H1 (cell line): ENCODE results near the gene CBFA2T2. TPM values are rescaled to one million over a fixed set of nuclear protein-coding genes. Genes with fewer than 3 reads are reported as not detected.

Experiments used
- CTCF ChIA-PET: fragments of 300-600 bp; sonication (Branson Sonifier 250); formaldehyde crosslinking; loops from one replicate; lab custom pipeline; 2021; ENCODE audit not compliant: partially characterized antibody; lab: Charles Lee
- POLR2A ChIA-PET: fragments of 300-600 bp; sonication (Branson Sonifier 250); formaldehyde crosslinking; loops from one replicate; lab custom pipeline; 2021; ENCODE audit warnings: inconsistent platforms; ENCODE audit not compliant: partially characterized antibody; lab: Charles Lee
- DNase-seq, 2 experiments: peaks; one replicate each; pipeline versions ENCODE4 v3.0.0 to v3.0.0-alpha.2; 2010 to 2022; ENCODE audit warnings: low spot score in 2 of 2, low read depth in 1 of 2, mixed read lengths in 1 of 2
- FAIRE-seq: peaks from 2 replicates; lab custom pipeline; 2011; peaks lifted over from hg19 to GRCh38; lab: Jason Lieb, UNC
- H2AFZ ChIP-seq: 2 replicates; pipeline ENCODE4 v1.8.1; 2012; ENCODE audit warnings: low read length, inconsistent platforms
- H2AK5ac ChIP-seq: 2 replicates; pipeline ENCODE4 v1.6.1; 2013; ENCODE audit warnings: low read depth, low read length
- H2BK120ac ChIP-seq: replicated peaks from 2 replicates; pipeline ENCODE3; 2013; ENCODE audit warnings: low read depth, low read length, inconsistent platforms
- H2BK12ac ChIP-seq: 2 replicates; pipeline ENCODE4 v1.6.1; 2013; ENCODE audit warnings: low read depth, low read length
- H2BK15ac ChIP-seq: 2 replicates; pipeline ENCODE4 v1.6.1; 2013; ENCODE audit warnings: low read length
- H2BK20ac ChIP-seq: 2 replicates; pipeline ENCODE4 v1.6.1; 2013; ENCODE audit warnings: low read length
- H2BK5ac ChIP-seq: 2 replicates; pipeline ENCODE4 v1.6.1; 2013; ENCODE audit warnings: low read depth, low read length
- H3K14ac ChIP-seq: 2 replicates; pipeline ENCODE4 v1.6.1; 2013; ENCODE audit warnings: inconsistent platforms; ENCODE audit not compliant: insufficient read length
- H3K18ac ChIP-seq: 2 replicates; pipeline ENCODE4 v1.6.1; 2013; ENCODE audit warnings: low read length; ENCODE audit errors: extremely low read depth
- H3K23ac ChIP-seq: 2 replicates; pipeline ENCODE4 v1.6.1; 2013; ENCODE audit warnings: inconsistent platforms; ENCODE audit not compliant: insufficient read length
- H3K23me2 ChIP-seq: 2 replicates; pipeline ENCODE4 v1.6.1; 2013; ENCODE audit warnings: low read depth, low read length
- H3K27ac ChIP-seq: 2 replicates; pipeline ENCODE4 v1.6.1; 2011; ENCODE audit warnings: low read depth, low read length, inconsistent platforms
- H3K27me3 ChIP-seq, 4 experiments: replicated peaks in 1 of 4; 1 replicate in 1 of 4; 2 replicates in 3 of 4; pipeline versions ENCODE4 v1.6.1 to v1.8.1; 2011 to 2013; ENCODE audit warnings: low read length in 3 of 4, mild to moderate bottlenecking in 3 of 4, inconsistent platforms in 2 of 4, mixed read lengths in 2 of 4, moderate library complexity in 1 of 4; ENCODE audit not compliant: control insufficient read depth in 3 of 4, insufficient read depth in 3 of 4; ENCODE audit errors: extremely low read depth in 1 of 4
- H3K36me3 ChIP-seq, 4 experiments: 2 replicates each; pipeline versions ENCODE4 v1.6.1 to v1.8.1; 2011 to 2013; ENCODE audit warnings: mild to moderate bottlenecking in 4 of 4, low read length in 3 of 4, moderate library complexity in 2 of 4, control low read depth in 1 of 4, inconsistent platforms in 1 of 4; ENCODE audit not compliant: insufficient read depth in 4 of 4, control insufficient read depth in 2 of 4
- H3K4ac ChIP-seq: replicated peaks from 2 replicates; pipeline ENCODE3; 2013; ENCODE audit warnings: low read length, low read depth, mixed read lengths, inconsistent platforms; ENCODE audit not compliant: insufficient read length
- H3K4me1 ChIP-seq, 4 experiments: replicated peaks in 1 of 4; 1 replicate in 1 of 4; 2 replicates in 3 of 4; pipeline versions ENCODE4 v1.6.1 to v1.8.1; 2011 to 2013; ENCODE audit warnings: low read length in 3 of 4, inconsistent platforms in 2 of 4, mixed read lengths in 1 of 4; ENCODE audit not compliant: insufficient read depth in 4 of 4, control insufficient read depth in 3 of 4
- H3K4me2 ChIP-seq, 2 experiments: 2 replicates each; pipeline versions ENCODE4 v1.6.1 to v1.8.1; 2011 to 2013; ENCODE audit warnings: low read depth in 2 of 2, low read length in 2 of 2, control low read depth in 1 of 2, inconsistent platforms in 1 of 2, mild to moderate bottlenecking in 1 of 2; ENCODE audit not compliant: insufficient read depth in 1 of 2
- H3K4me3 ChIP-seq, 4 experiments: fragments of 200-600, 300-600 bp in 1 of 4; sonication (generic), shearing (Covaris generic), sonication (Bioruptor Twin) in 1 of 4; 2 replicates each; pipeline versions ENCODE4 v1.5.1 to v1.8.1; 2011 to 2016; ENCODE audit warnings: low read length in 4 of 4, low read depth in 3 of 4, control low read depth in 2 of 4, inconsistent platforms in 2 of 4, mild to moderate bottlenecking in 2 of 4, mixed read lengths in 1 of 4, moderate library complexity in 1 of 4; ENCODE audit not compliant: insufficient read depth in 2 of 4; ENCODE audit errors: extremely low read depth in 1 of 4
- H3K56ac ChIP-seq: replicated peaks from 2 replicates; pipeline ENCODE3; 2013; ENCODE audit warnings: low read depth, mild to moderate bottlenecking, mixed read lengths, low read length, inconsistent platforms; ENCODE audit not compliant: insufficient read length
- H3K79me1 ChIP-seq: 2 replicates; pipeline ENCODE4 v1.6.1; 2013; ENCODE audit warnings: low read depth, low read length, control low read depth
- H3K79me2 ChIP-seq, 2 experiments: 2 replicates each; pipeline versions ENCODE4 v1.6.1 to v1.8.1; 2012 to 2013; ENCODE audit warnings: low read length in 2 of 2, mild to moderate bottlenecking in 2 of 2, inconsistent platforms in 1 of 2; ENCODE audit not compliant: insufficient read depth in 2 of 2, control insufficient read depth in 1 of 2
- H3K9ac ChIP-seq, 4 experiments: replicated peaks in 1 of 4; 1 replicate in 1 of 4; 2 replicates in 3 of 4; pipeline versions ENCODE4 v1.6.1 to v1.8.1; 2011 to 2013; ENCODE audit warnings: low read depth in 3 of 4, low read length in 3 of 4, control low read depth in 2 of 4, mild to moderate bottlenecking in 2 of 4, moderate library complexity in 2 of 4, inconsistent platforms in 1 of 4; ENCODE audit errors: extremely low read depth in 1 of 4
- H3K9me3 ChIP-seq, 2 experiments: 2 replicates each; pipeline versions ENCODE4 v1.6.1 to v1.8.1; 2012 to 2013; ENCODE audit warnings: mild to moderate bottlenecking in 2 of 2, moderate library complexity in 2 of 2, control low read depth in 1 of 2, inconsistent platforms in 1 of 2, low read depth in 1 of 2, low read length in 1 of 2, mixed read lengths in 1 of 2; ENCODE audit not compliant: insufficient read depth in 2 of 2
- H4K20me1 ChIP-seq, 2 experiments: replicated peaks in 1 of 2; 2 replicates each; pipeline versions ENCODE3 to v1.8.1; 2011 to 2013; ENCODE audit warnings: inconsistent platforms in 2 of 2, low read length in 2 of 2, mild to moderate bottlenecking in 1 of 2; ENCODE audit not compliant: insufficient read depth in 2 of 2, control insufficient read depth in 1 of 2
- H4K5ac ChIP-seq: 2 replicates; pipeline ENCODE4 v1.6.1; 2013; ENCODE audit warnings: low read length, low read depth, mixed read lengths, inconsistent platforms; ENCODE audit not compliant: insufficient read length
- H4K8ac ChIP-seq: 2 replicates; pipeline ENCODE4 v1.8.0; 2013; ENCODE audit warnings: mild to moderate bottlenecking, moderate library complexity, low read length, inconsistent platforms; ENCODE audit not compliant: insufficient read depth; ENCODE audit errors: extremely low read depth
- H4K91ac ChIP-seq: replicated peaks from 2 replicates; pipeline ENCODE3; 2013; ENCODE audit warnings: low read length, mixed read lengths, inconsistent platforms; ENCODE audit not compliant: insufficient read length
- CEBPB ChIP-seq: IDR thresholded peaks from 2 replicates; pipeline ENCODE4 v1.6.1; 2012; ENCODE audit warnings: low read depth, low read length
- GABPA ChIP-seq: IDR thresholded peaks from 2 replicates; pipeline ENCODE4 v1.6.1; 2011; ENCODE audit warnings: mild to moderate bottlenecking, low read length, moderate library complexity, borderline replicate concordance; ENCODE audit not compliant: insufficient read depth
- NRF1 ChIP-seq: IDR thresholded peaks from 2 replicates; pipeline ENCODE4 v1.6.1; 2011; ENCODE audit warnings: mild to moderate bottlenecking, low read depth, low read length, improper control_type of control experiment
- SP1 ChIP-seq: IDR thresholded peaks from 2 replicates; pipeline ENCODE4 v1.6.1; 2011; ENCODE audit warnings: low read depth, low read length
- SP4 ChIP-seq: IDR thresholded peaks from 2 replicates; pipeline ENCODE4 v1.6.1; 2012; ENCODE audit warnings: low read length, inconsistent platforms
- USF2 ChIP-seq: IDR thresholded peaks from 2 replicates; pipeline ENCODE4 v1.6.1; 2011; ENCODE audit warnings: low read length, improper control_type of control experiment
- YY1 ChIP-seq: IDR thresholded peaks from 2 replicates; pipeline ENCODE4 v1.6.1; 2011; ENCODE audit warnings: low read depth, mild to moderate bottlenecking, low read length
- WGBS, 2 experiments: shearing (Covaris generic) in 1 of 2; methylation state at CpG; one replicate each; pipeline versions ENCODE4 v1.1.6 to v1.1.7; 2013 to 2015; ENCODE audit warnings: low lambda C conversion rate in 2 of 2, mixed read lengths in 2 of 2, inconsistent platforms in 1 of 2, low coverage in 1 of 2, missing lambda C conversion rate in 1 of 2; ENCODE audit not compliant: insufficient replicate concordance in 2 of 2, insufficient coverage in 1 of 2, insufficient read length in 1 of 2; ENCODE audit errors: extremely low coverage in 1 of 2, missing lambda C conversion rate in 1 of 2; 5-methylcytosine and 5-hydroxymethylcytosine counted together
- polyA plus RNA-seq, 7 experiments: library from polyadenylated mRNA; depleted of rRNA in 3 of 7; stranded (reverse) in 5 of 7; unstranded in 2 of 7; fragments of >200 nt in 5 of 7; fragments of 200-250 nt in 2 of 7; gene quantifications; 1 replicate in 5 of 7; 2 replicates in 1 of 7; 4 replicates in 1 of 7; pipeline versions ENCODE4 v1.2.1 to v1.2.3, GENCODE V29; 2011 to 2013; ENCODE audit warnings: missing spikeins in 2 of 7, mixed read lengths in 2 of 7
- total RNA-seq: library from RNA; stranded (reverse); fragmentation: NEBNext Ultra II Directional; extraction: Animal tissue kit (Norgen Biotek cat#: 25700); gene quantifications from 2 replicates; pipeline ENCODE4 v1.2.1, GENCODE V29; 2021

The CBFA2T2 gene
- total and polyA plus RNA-seq, 2 of the 8 experiments (the other 6 are each of a cell fraction or from before 2014, with no cell fraction given) = 11.6 to 12.9 TPM

DNA sequence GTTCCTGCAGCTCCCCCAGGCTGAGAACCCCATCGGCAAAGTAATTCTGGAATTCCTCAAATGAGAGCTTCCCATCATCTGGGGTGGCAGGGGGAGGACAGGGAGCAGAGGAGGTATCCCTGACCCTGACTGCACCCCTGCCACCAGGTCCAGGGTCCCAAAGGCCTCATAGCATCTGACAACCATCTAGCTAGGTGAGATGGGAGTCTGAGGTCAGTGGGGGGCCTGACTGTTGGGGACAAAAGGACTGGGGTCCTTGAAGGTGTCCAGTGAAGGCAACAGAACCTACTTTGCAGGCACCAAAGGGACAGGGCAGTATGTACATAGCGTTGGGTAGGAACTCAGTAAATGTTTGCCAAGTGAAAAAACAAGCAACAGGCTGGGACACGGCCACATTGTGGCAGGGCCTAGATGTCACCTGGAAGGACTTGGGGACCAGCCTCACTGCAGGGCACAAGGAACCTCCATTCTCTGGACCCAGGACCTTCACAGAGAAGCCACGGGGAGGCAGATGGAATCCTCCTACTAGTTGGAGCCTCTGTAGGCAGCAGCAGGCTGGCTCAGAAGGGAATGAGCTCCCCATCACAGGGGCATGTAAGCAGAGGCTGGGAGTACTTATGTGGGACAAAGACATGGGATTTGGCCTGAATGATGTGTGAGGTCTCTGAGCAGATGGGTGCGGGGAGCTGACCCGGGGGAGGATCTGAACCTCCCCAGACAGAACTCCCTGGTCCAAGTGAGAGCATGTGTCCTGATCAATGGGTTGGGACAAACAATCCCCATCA is 181.0 kb downstream of the CBFA2T2 start:
- Histone ChIP-seq H3K27me3 (peaks cover 0 to 7% (median 3%) of the 10 kb centered on the region in 4 experiments; a peak in 3 of 7 replicates), H3K4ac (no peak overlapping the region), H2AK5ac (no peak overlapping the region), H2AFZ (no peak overlapping the region), H3K79me2 (no peaks in the 10 kb centered on the region), H3K14ac (no peak overlapping the region), H4K5ac (no peak overlapping the region), H3K4me1 (peaks cover 0 to 32% (median 15%) of the 10 kb centered on the region in 4 experiments; a peak in 5 of 7 replicates), H3K36me3 (peaks cover 2 to 10% (median 6%) of the 10 kb centered on the region in 4 experiments; a peak in 5 of 8 replicates), H3K56ac (no peak overlapping the region), H3K23ac (no peak overlapping the region), H2BK15ac (no peak overlapping the region), H3K4me2 (no peak overlapping the region), H3K23me2 (peaks cover 28% of the 10 kb centered on the region), H2BK5ac (no peak overlapping the region), H4K91ac (no peak overlapping the region), H3K9ac (no peak overlapping the region), H3K27ac (no peak overlapping the region), H3K9me3 (peaks cover 0 to 5% of the 10 kb centered on the region in 2 experiments; a peak in 1 of 4 replicates), H4K20me1 (peaks cover 0 to 21% of the 10 kb centered on the region in 2 experiments), H2BK12ac (no peak overlapping the region), H3K79me1 (no peaks in the 10 kb centered on the region; the same call in 1 of the 2 replicates), H3K18ac (no peak overlapping the region), H3K4me3 (no peak overlapping the region), H2BK120ac (no peak overlapping the region), H2BK20ac (no peak overlapping the region), H4K8ac (no peak overlapping the region; the same call in 1 of the 2 replicates)
- ChIA-PET POLR2A (interaction anchor here (0.5 to 17.9 kb wide), 4 partner anchors 8 to 37 kb away, joined by 3 to 245 read pairs (median 4); partner anchors contain the start of genes C20orf144 and NECAB3), CTCF (interaction anchor here (0.7 to 1.6 kb wide), 5 partner anchors 8 to 270 kb away, joined by 3 to 5 read pairs (median 3); partner anchors contain the start of gene CDK5RAP1)
- 89% methylated on average over 6 of the region's 6 CpGs; no CpG with 5 or more reads in 1 of the 2 experiments for WGBS, 2 experiments
- TF ChIP-seq USF2 (no peak), SP1 (no peak), CEBPB (no peak), YY1 (no peak), SP4 (no peak), NRF1 (no peak), GABPA (no peak)
- DNase-seq (no peak), FAIRE-seq (no peak)
